Measurements from ENCODE around the gene ACAA2. TPM values are rescaled to one million over a fixed set of nuclear protein-coding genes. Genes with fewer than 3 reads are reported as not detected.

ACAA2 gene
- total RNA-seq, 1 experiment from 2014 or later, result 33.7 TPM

DNA sequence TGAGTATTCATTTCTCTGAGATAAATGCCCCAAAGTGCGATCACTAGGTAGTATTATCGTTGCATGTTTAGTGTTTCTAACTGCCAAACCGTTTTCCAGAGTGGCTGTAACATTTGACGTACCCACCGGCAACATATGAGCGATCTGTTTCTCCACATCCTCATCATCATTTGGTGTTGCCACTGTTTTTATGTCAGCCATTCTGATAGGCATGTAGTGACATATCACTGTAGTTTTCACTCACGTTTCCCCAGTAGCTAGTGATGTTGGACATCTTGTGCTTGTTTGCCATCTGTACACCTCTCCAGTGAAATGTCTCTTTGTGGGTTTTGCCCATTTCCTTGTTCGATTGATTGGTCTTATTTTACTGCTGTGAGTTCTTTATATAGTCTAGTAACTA is 63.8 kb downstream of the ACAA2 start:
- Histone ChIP-seq H3K9me2 (ENCODE audit: insufficient read depth) (no peaks in the 10 kb centered on the region), H3K36me3 (ENCODE audit: low read depth) (no peaks in the 10 kb centered on the region), H3K27me3 (ENCODE audit: insufficient read depth, low read depth) (no peaks in the 10 kb centered on the region), H4K20me1 (ENCODE audit: insufficient read depth) (no peaks in the 10 kb centered on the region), H3K4me2 (no peak overlapping the region), H3K9me3 (ENCODE audit: insufficient read depth, low read depth) (no peaks in the 10 kb centered on the region), H3K79me2 (ENCODE audit: low read depth) (no peaks in the 10 kb centered on the region), H3K4me3 (no peak overlapping the region), H3K27ac (no peak overlapping the region), H3F3A (ENCODE audit: insufficient read depth, low read depth) (no peaks in the 10 kb centered on the region), H2AFZ (no peak overlapping the region), H3K4me1 (replicated peaks; ENCODE audit: insufficient read depth) (peaks cover 5% of the 10 kb centered on the region; the same call in 1 of the 2 replicates)
- POLR2A ChIA-PET (ENCODE audit: unreplicated experiment), result no interaction called here
- no peak for DNase-seq
- TF ChIP-seq, protein P1, sequence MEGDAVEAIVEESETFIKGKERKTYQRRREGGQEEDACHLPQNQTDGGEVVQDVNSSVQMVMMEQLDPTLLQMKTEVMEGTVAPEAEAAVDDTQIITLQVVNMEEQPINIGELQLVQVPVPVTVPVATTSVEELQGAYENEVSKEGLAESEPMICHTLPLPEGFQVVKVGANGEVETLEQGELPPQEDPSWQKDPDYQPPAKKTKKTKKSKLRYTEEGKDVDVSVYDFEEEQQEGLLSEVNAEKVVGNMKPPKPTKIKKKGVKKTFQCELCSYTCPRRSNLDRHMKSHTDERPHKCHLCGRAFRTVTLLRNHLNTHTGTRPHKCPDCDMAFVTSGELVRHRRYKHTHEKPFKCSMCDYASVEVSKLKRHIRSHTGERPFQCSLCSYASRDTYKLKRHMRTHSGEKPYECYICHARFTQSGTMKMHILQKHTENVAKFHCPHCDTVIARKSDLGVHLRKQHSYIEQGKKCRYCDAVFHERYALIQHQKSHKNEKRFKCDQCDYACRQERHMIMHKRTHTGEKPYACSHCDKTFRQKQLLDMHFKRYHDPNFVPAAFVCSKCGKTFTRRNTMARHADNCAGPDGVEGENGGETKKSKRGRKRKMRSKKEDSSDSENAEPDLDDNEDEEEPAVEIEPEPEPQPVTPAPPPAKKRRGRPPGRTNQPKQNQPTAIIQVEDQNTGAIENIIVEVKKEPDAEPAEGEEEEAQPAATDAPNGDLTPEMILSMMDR (conservative IDR thresholded peaks at IDR 0.05), result no peak
- no peak for TF ChIP-seq EZH2 (IDR thresholded peaks at IDR 0.05; ENCODE audit: low read depth)
- CTCF ChIA-PET, result no interaction called here
- intact Hi-C loops (cut with micrococcal nuclease; ENCODE audit: unreplicated experiment), result no loop called here
- BruUV-seq (replicated peaks), result no TSS peak

DNA sequence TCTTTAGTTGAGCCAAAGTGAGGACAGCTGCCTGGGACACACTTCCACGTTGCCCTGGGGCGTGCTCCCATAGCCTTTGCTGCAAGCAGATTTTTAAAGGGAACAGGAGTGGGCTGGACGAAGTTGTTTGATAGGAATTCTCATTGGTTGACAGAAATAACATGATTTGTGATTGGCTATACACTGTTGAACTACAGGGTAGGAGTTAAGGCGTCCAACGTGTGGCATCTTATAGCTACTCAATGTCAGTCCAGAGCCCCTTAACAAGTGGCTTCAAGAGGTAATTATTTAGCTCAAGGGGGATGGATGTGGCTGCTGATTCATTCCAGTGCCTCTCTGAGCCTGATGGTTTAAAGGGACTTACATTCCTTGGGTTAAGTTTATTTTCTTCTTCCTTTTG is 65.5 kb downstream of the ACAA2 start:
- TF ChIP-seq EZH2 (IDR thresholded peaks at IDR 0.05; ENCODE audit: low read depth), result no peak
- TF ChIP-seq, protein P1 (conservative IDR thresholded peaks at IDR 0.05), result no peak
- Histone ChIP-seq H3K27me3 (ENCODE audit: insufficient read depth, low read depth) (no peaks in the 10 kb centered on the region), H3K9me2 (ENCODE audit: insufficient read depth) (no peaks in the 10 kb centered on the region), H3K36me3 (ENCODE audit: low read depth) (no peaks in the 10 kb centered on the region), H3K79me2 (ENCODE audit: low read depth) (no peaks in the 10 kb centered on the region), H3K9me3 (ENCODE audit: insufficient read depth, low read depth) (no peaks in the 10 kb centered on the region), H3F3A (ENCODE audit: insufficient read depth, low read depth) (no peaks in the 10 kb centered on the region), H3K4me2 (no peak overlapping the region), H4K20me1 (ENCODE audit: insufficient read depth) (no peaks in the 10 kb centered on the region), H3K4me1 (replicated peaks; ENCODE audit: insufficient read depth) (peaks cover 7% of the 10 kb centered on the region; the same call in 1 of the 2 replicates), H3K4me3 (no peak overlapping the region), H3K27ac (no peak overlapping the region), H2AFZ (no peak overlapping the region)
- intact Hi-C loops (cut with micrococcal nuclease; ENCODE audit: unreplicated experiment), result no loop called here
- ChIA-PET POLR2A (ENCODE audit: unreplicated experiment) (no interaction called here), CTCF (no interaction called here)
- no TSS peak for BruUV-seq (replicated peaks)
- no peak for DNase-seq

DNA sequence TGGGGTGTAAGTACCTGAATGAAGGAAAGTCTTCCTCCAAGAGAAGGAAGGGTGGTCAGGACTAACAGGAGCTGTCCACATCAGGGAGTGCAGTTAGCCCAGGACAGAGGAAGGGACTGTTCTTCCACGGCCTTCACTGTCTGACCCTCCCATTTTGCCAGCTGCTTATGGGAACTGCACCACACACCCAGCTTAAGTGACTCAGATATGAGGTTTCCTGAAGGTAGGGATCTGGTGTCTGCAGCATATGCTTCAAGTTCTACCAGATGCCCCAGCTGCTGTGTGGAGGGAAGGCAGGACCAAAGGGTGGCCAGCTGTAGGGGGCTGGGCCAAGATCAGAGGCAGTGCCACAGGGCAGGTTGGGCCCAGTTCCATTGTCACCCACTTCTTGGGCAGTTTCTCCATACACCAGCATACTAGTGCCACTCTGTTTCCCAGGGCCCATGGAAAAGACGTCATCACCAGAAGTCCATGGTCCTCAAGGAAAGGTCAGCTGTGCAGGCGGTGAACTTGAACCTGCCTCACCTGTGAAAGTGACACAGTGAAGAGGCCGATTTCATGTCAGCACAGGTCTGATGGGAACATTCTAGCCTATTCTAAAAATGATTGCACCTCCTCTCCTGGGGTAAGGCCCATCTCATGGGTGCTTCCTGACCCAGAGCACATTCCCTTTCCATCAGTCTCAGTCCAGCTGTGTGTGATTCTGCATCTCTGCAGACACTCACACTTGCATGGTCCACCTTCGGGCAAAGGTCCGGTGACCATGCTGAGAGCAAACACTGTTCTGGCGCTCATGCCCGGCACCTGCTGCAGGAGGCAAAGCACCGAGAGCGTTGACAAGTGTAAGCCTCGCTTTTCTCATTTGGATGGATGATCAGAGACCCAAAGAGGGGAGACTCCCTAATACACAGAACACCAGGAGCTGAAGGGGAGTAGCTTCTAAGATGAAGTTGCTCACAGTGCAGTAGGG is 68.0 kb downstream of the ACAA2 start:
- intact Hi-C loops (cut with micrococcal nuclease; ENCODE audit: unreplicated experiment), result no loop called here
- BruUV-seq (replicated peaks), result no TSS peak
- Histone ChIP-seq H3K36me3 (ENCODE audit: low read depth) (no peaks in the 10 kb centered on the region), H3K79me2 (ENCODE audit: low read depth) (no peaks in the 10 kb centered on the region), H3K27ac (no peak overlapping the region), H4K20me1 (ENCODE audit: insufficient read depth) (no peaks in the 10 kb centered on the region), H3K4me3 (no peak overlapping the region), H3K9me3 (ENCODE audit: insufficient read depth, low read depth) (no peaks in the 10 kb centered on the region), H3K27me3 (ENCODE audit: insufficient read depth, low read depth) (no peaks in the 10 kb centered on the region), H3K4me1 (replicated peaks; ENCODE audit: insufficient read depth) (peaks cover 7% of the 10 kb centered on the region; the same call in 1 of the 2 replicates), H3K4me2 (no peak overlapping the region), H3F3A (ENCODE audit: insufficient read depth, low read depth) (no peaks in the 10 kb centered on the region), H2AFZ (no peak overlapping the region), H3K9me2 (ENCODE audit: insufficient read depth) (no peaks in the 10 kb centered on the region)
- POLR2A ChIA-PET (ENCODE audit: unreplicated experiment), result no interaction called here
- DNase-seq, result no peak
- CTCF ChIA-PET, result no interaction called here
- no peak for TF ChIP-seq EZH2 (IDR thresholded peaks at IDR 0.05; ENCODE audit: low read depth)
- TF ChIP-seq, protein P1 (conservative IDR thresholded peaks at IDR 0.05), result no peak

Data from PC-9 (cell line).